Vagina (tissue), 2 donors: ENCODE results near the gene HNRNPA0. TPM values are rescaled to one million over a fixed set of nuclear protein-coding genes. Genes with fewer than 3 reads are reported as not detected.

ENCODE experiments used
- DNase-seq, 2 donors: peaks; one replicate each; pipeline ENCODE4 v3.0.0-alpha.2; 2017; ENCODE audit errors: extremely low spot score in 2 of 2
- H3K27ac ChIP-seq: fragments of 200-600 bp; sonication (generic); one replicate; pipeline ENCODE4 v1.5.1; 2019
- H3K27me3 ChIP-seq: fragments of 200-600 bp; sonication (generic); one replicate; pipeline ENCODE4 v1.5.1; 2019
- H3K36me3 ChIP-seq, 2 donors: fragments of 200-600 bp; sonication (generic); one replicate each; pipeline ENCODE4 v1.5.1; 2017 to 2019
- H3K4me1 ChIP-seq: fragments of 200-600 bp; sonication (generic); one replicate; pipeline ENCODE4 v1.5.1; 2019
- H3K4me3 ChIP-seq, 2 donors: fragments of 200-600 bp; sonication (generic); 1 replicate in 1 of 2; 2 replicates in 1 of 2; pipeline ENCODE4 v1.5.1; 2016 to 2019
- H3K9me3 ChIP-seq: fragments of 200-600 bp; sonication (generic); one replicate; pipeline ENCODE4 v1.5.1; 2019
- POLR2A ChIP-seq, 2 donors: fragments of 450-650 bp; IDR thresholded peaks; one replicate each; pipeline ENCODE4 v1.6.1; 2017; ENCODE audit warnings: antibody characterized with exemption in 2 of 2, mild to moderate bottlenecking in 2 of 2, moderate library complexity in 2 of 2
- POLR2AphosphoS5 ChIP-seq, 2 donors: sonication (generic); formaldehyde crosslinking; IDR thresholded peaks; one replicate each; pipeline ENCODE4 v1.9.0; 2017; ENCODE audit warnings: antibody characterized with exemption in 2 of 2, mild to moderate bottlenecking in 2 of 2, low read depth in 1 of 2; ENCODE audit not compliant: insufficient read depth in 1 of 2
- intact Hi-C: fragments of 100-400 bp; cut with DNase I; formaldehyde crosslinking; loops from one replicate; pipeline ENCODE4 v1.15.1; 2023
- total RNA-seq: library from RNA; depleted of rRNA; stranded (reverse); fragments of >200 nt; gene quantifications from one replicate; pipeline ENCODE4 v1.2.3, GENCODE V29; 2016
- TF ChIP-seq, protein P1 (sequence below), 3 experiments: fragments of 450-650 bp in 2 of 3; fragments of 200-600 bp in 1 of 3; sonication (generic) in 1 of 3; IDR thresholded peaks; one replicate each; pipeline ENCODE4 v1.5.1; 2017 to 2019; ENCODE audit warnings: antibody characterized with exemption in 3 of 3, mild to moderate bottlenecking in 2 of 3, moderate library complexity in 2 of 3

Gene HNRNPA0
- total RNA-seq, 1 donor from 2014 or later = 11.8 TPM

DNA sequence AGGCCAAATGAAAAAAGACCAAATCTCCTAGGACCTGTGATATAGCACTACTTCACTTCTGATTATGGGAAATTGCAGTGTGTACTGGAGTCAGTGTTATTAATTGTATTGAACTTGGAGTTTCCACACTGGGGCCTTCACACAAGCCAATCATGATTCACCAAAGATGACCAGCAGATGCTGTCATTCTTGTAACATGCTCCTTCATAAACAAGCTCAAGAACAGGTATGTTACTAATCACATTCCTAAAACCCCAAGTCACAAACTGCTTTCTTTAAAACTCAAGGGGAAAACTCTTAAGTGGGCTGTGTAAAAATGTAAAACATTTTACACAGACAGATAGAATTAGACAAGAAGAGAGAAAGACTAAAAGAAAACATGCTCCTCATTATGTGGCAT is 23.8 kb downstream of the HNRNPA0 start:
- DNase-seq = no peak

DNA sequence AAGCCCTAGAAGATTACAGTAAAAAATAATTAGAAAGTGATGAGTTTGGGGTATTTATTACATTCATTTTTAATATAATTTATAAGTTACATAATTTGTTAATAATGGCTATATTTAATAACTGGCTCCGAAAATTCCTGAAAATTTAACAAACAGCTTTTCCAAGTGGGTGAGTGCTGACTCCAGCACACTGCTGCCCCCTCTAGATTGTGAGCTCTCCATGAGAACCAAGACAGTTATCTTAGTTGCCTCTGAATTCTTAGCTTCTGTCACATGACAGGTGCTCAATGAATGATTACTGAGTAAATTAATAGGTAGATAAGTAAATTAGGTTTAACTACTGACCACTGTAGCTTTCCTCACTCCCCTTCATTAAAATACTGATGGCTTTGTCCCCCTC is 26.1 kb downstream of the HNRNPA0 start:
- Histone ChIP-seq H3K4me3 (no peak overlapping the region), H3K36me3 (no peaks in the 10 kb centered on the region), H3K9me3 (no peaks in the 10 kb centered on the region), H3K27ac (no peak overlapping the region), H3K27me3 (no peaks in the 10 kb centered on the region), H3K4me1 (peaks cover 11% of the 10 kb centered on the region)
- intact Hi-C loops = no loop called here
- TF ChIP-seq, protein P1, sequence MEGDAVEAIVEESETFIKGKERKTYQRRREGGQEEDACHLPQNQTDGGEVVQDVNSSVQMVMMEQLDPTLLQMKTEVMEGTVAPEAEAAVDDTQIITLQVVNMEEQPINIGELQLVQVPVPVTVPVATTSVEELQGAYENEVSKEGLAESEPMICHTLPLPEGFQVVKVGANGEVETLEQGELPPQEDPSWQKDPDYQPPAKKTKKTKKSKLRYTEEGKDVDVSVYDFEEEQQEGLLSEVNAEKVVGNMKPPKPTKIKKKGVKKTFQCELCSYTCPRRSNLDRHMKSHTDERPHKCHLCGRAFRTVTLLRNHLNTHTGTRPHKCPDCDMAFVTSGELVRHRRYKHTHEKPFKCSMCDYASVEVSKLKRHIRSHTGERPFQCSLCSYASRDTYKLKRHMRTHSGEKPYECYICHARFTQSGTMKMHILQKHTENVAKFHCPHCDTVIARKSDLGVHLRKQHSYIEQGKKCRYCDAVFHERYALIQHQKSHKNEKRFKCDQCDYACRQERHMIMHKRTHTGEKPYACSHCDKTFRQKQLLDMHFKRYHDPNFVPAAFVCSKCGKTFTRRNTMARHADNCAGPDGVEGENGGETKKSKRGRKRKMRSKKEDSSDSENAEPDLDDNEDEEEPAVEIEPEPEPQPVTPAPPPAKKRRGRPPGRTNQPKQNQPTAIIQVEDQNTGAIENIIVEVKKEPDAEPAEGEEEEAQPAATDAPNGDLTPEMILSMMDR (IDR thresholded peaks at IDR 0.05) = no peak
- TF ChIP-seq POLR2AphosphoS5 (IDR thresholded peaks at IDR 0.05; ENCODE audit: insufficient read depth in 1 of 2, low read depth in 1 of 2) (no peak), POLR2A (IDR thresholded peaks at IDR 0.05) (no peak)
- DNase-seq = no peak

More for the DNA sequence above, 23.8 kb downstream of the HNRNPA0 start:
- Histone ChIP-seq H3K36me3 (no peaks in the 10 kb centered on the region), H3K27me3 (no peaks in the 10 kb centered on the region), H3K27ac (peak overlapping the region; percentile 38), H3K9me3 (no peaks in the 10 kb centered on the region), H3K4me3 (no peak overlapping the region), H3K4me1 (peaks cover 24% of the 10 kb centered on the region)
- TF ChIP-seq, protein P1 (IDR thresholded peaks at IDR 0.05) = no peak
- TF ChIP-seq POLR2A (IDR thresholded peaks at IDR 0.05) (no peak), POLR2AphosphoS5 (IDR thresholded peaks at IDR 0.05; ENCODE audit: insufficient read depth in 1 of 2, low read depth in 1 of 2) (no peak)
- intact Hi-C loops = no loop called here

DNA sequence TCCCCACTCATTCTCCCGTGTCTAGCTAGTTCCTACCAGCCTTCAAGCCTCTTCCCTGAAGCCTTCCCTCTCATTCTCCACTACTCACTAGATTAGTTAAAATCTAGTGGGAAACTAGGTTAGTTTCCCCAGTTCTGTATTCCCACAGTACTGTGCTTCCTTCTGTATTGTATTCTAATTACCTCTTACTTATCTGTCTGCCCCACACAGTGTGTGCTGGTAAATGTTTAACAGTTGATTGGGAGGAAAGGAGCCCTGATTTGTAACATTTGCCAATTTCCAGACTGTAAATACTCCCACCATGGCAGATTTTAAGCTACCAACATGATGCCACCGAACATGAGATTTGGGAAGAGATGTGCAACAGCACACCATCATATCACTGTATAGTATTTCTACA is 26.5 kb downstream of the HNRNPA0 start:
- no peaks in the 10 kb centered on the region for H3K27me3 ChIP-seq
- peaks cover 11% of the 10 kb centered on the region for H3K4me1 ChIP-seq
- TF ChIP-seq, protein P1 (IDR thresholded peaks at IDR 0.05) = no peak
- no peak overlapping the region for H3K4me3 ChIP-seq
- no peaks in the 10 kb centered on the region for H3K36me3 ChIP-seq
- intact Hi-C loops = no loop called here
- no peak overlapping the region for H3K27ac ChIP-seq
- DNase-seq = no peak
- H3K9me3 ChIP-seq = no peaks in the 10 kb centered on the region

DNA sequence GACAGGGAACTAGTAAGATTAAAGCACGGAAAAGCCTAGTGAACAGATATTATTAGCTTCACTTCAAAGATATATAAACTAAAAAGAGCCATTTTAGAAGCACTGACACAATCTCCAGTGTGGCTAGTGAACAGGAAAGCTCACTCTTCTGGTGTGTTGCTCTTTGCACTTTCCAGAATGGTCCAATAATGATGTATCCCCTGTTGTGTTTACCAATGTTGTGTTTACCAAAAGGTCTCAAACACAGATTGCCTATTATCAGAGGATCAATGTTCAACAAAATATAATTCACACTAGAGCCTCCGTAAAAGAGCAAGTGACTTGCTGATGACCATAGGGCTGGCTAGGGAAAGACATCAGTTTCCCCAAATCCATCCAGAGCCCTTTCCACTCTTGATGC is 29.9 kb downstream of the HNRNPA0 start:
- Histone ChIP-seq H3K36me3 (no peaks in the 10 kb centered on the region), H3K9me3 (no peaks in the 10 kb centered on the region), H3K27ac (no peak overlapping the region), H3K27me3 (no peaks in the 10 kb centered on the region), H3K4me1 (no peaks in the 10 kb centered on the region), H3K4me3 (no peak overlapping the region)
- TF ChIP-seq, protein P1 (IDR thresholded peaks at IDR 0.05) = no peak
- TF ChIP-seq POLR2AphosphoS5 (IDR thresholded peaks at IDR 0.05; ENCODE audit: insufficient read depth in 1 of 2, low read depth in 1 of 2) (no peak), POLR2A (IDR thresholded peaks at IDR 0.05) (no peak)
- intact Hi-C loops = no loop called here
- DNase-seq = no peak

DNA sequence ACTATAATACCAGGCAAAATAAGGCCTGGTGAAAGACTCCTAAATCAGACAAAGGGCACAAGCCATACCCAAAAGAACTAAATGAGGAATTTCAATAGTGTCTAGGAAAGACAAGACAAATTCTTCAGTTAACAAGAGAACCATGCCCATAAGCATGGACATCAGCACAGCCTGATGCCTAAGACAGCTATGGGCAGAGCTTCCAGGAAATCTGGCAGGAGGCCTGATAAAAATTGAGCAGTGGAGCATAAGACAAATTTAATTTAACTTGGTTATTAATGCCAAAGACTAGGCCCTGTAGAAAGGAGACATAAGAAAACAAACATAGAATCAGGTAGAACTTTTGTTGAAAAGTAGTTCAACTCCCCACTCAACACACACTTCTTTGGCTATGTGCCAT is 35.6 kb downstream of the HNRNPA0 start:
- no peak for DNase-seq
- H3K36me3 ChIP-seq = no peaks in the 10 kb centered on the region
- no peaks in the 10 kb centered on the region for H3K27me3 ChIP-seq
- TF ChIP-seq POLR2AphosphoS5 (IDR thresholded peaks at IDR 0.05; ENCODE audit: insufficient read depth in 1 of 2, low read depth in 1 of 2) (no peak), POLR2A (IDR thresholded peaks at IDR 0.05) (no peak)
- TF ChIP-seq, protein P1 (IDR thresholded peaks at IDR 0.05) = no peak
- intact Hi-C loops = no loop called here
- H3K9me3 ChIP-seq = no peaks in the 10 kb centered on the region
- H3K27ac ChIP-seq = no peak overlapping the region
- no peak overlapping the region for H3K4me3 ChIP-seq
- H3K4me1 ChIP-seq = no peaks in the 10 kb centered on the region
